ENCODE measurements around the gene HBE1.

GRCh38 chr11:5258543-5259262 lies 11.0 kb downstream of the HBE1 start:
- TF ChIP-seq CTCF (IDR thresholded peaks at IDR 0.05) (no peak), EP300 (IDR thresholded peaks at IDR 0.05) (no peak), POLR2A (IDR thresholded peaks at IDR 0.05) (no peak), POLR2AphosphoS5 (IDR thresholded peaks at IDR 0.05) (no peak)

All from sigmoid colon (tissue), 4 donors.